GM18502 (cell line): ENCODE results near the gene CCDC88C.
A peak's percentile ranks its signal among the peaks of the same experiment; 100 is the strongest.

ENCODE experiments used
- ATAC-seq: cut with Tn5 transposase; IDR thresholded peaks from one replicate; pipeline ENCODE4 v1.9.1; 2021; ENCODE audit warnings: mild to moderate bottlenecking; ENCODE audit not compliant: unreplicated experiment, poor library complexity

CCDC88C gene

GRCh38 chr14:91318911-91319310 lies 98.7 kb downstream of the CCDC88C start:
- ATAC-seq, result no peak

GRCh38 chr14:91317381-91318308 lies 100.0 kb downstream of the CCDC88C start:
- ATAC-seq, result peak; percentile 32

GRCh38 chr14:91316761-91317160 lies 100.9 kb downstream of the CCDC88C start:
- ATAC-seq, result no peak

- peak; percentile 82 for ATAC-seq
Measured at GRCh38 chr14:91315844-91316267, 101.8 kb downstream of the CCDC88C start.

GRCh38 chr14:91313852-91314251 lies 103.8 kb downstream of the CCDC88C start:
- no peak for ATAC-seq

GRCh38 chr14:91313154-91313850 lies 104.3 kb downstream of the CCDC88C start:
- ATAC-seq, result no peak

- ATAC-seq, result no peak
Measured at GRCh38 chr14:91311284-91311662, 106.3 kb downstream of the CCDC88C start.

GRCh38 chr14:91310606-91311283 lies 106.9 kb downstream of the CCDC88C start:
- no peak for ATAC-seq

GRCh38 chr14:91309756-91310280 lies 107.8 kb downstream of the CCDC88C start:
- ATAC-seq, result no peak

- ATAC-seq, result no peak
Measured at GRCh38 chr14:91308337-91308736, 109.3 kb downstream of the CCDC88C start.

- no peak for ATAC-seq
Measured at GRCh38 chr14:91307652-91308051, 110.0 kb downstream of the CCDC88C start.

GRCh38 chr14:91307046-91307445 lies 110.6 kb downstream of the CCDC88C start:
- no peak for ATAC-seq

GRCh38 chr14:91306547-91306946 lies 111.1 kb downstream of the CCDC88C start:
- no peak for ATAC-seq

GRCh38 chr14:91305650-91306431 lies 111.8 kb downstream of the CCDC88C start:
- no peak for ATAC-seq

GRCh38 chr14:91303924-91304229 lies 113.7 kb downstream of the CCDC88C start:
- ATAC-seq, result no peak

- peak; percentile 71 for ATAC-seq
Measured at GRCh38 chr14:91303091-91303923, 114.3 kb downstream of the CCDC88C start.

GRCh38 chr14:91302391-91302790 lies 115.2 kb downstream of the CCDC88C start:
- ATAC-seq, result peak; percentile 47

- no peak for ATAC-seq
Measured at GRCh38 chr14:91300957-91301356, 116.7 kb downstream of the CCDC88C start.

GRCh38 chr14:91300283-91300895 lies 117.2 kb downstream of the CCDC88C start:
- no peak for ATAC-seq
